GM12878 (cell line): Measurements from ENCODE around the gene RECK. TPM values are rescaled to one million over a fixed set of nuclear protein-coding genes. Genes with fewer than 3 reads are reported as not detected.

Experiments used
- ATF3 ChIP-seq: IDR thresholded peaks from 2 replicates; pipeline ENCODE4 v1.6.1; 2011; ENCODE audit warnings: low read depth, mild to moderate bottlenecking, low read length, moderate library complexity, borderline replicate concordance; ENCODE audit errors: extremely low read depth
- CBFB ChIP-seq: IDR thresholded peaks from 2 replicates; pipeline ENCODE4 v1.6.1; 2016; ENCODE audit warnings: antibody characterized with exemption, low read depth
- ESRRA ChIP-seq: IDR thresholded peaks from 2 replicates; pipeline ENCODE4 v1.6.1; 2012; ENCODE audit warnings: mild to moderate bottlenecking, low read length, improper control_type of control experiment
- FOXM1 ChIP-seq: IDR thresholded peaks from 2 replicates; pipeline ENCODE4 v1.6.1; 2012; ENCODE audit warnings: low read depth, mild to moderate bottlenecking, inconsistent platforms, low read length, moderate library complexity
- HDAC6 ChIP-seq: fragments of 200-600 bp; sonication (generic); IDR thresholded peaks from one replicate; pipeline ENCODE4 v1.8.0; 2017; ENCODE audit warnings: antibody characterized with exemption; ENCODE audit not compliant: unreplicated experiment
- JUNB ChIP-seq: IDR thresholded peaks from 2 replicates; pipeline ENCODE4 v1.6.1; 2016; ENCODE audit warnings: antibody characterized with exemption, mild to moderate bottlenecking
- LARP7 ChIP-seq: fragments of 450-650 bp; IDR thresholded peaks from 2 replicates; pipeline ENCODE4 v1.6.1; 2017; ENCODE audit warnings: mild to moderate bottlenecking
- MAX ChIP-seq: IDR thresholded peaks from 2 replicates; pipeline ENCODE4 v1.6.1; 2012; ENCODE audit warnings: low read depth, low read length, improper control_type of control experiment
- MYC ChIP-seq: IDR thresholded peaks from 2 replicates; pipeline ENCODE4 v1.6.1; 2011; ENCODE audit warnings: mild to moderate bottlenecking, low read length, moderate library complexity, inconsistent platforms; ENCODE audit not compliant: insufficient read depth, insufficient replicate concordance, insufficient read length, severe bottlenecking
- NFYA ChIP-seq: IDR thresholded peaks from 2 replicates; pipeline ENCODE4 v1.6.1; 2011; ENCODE audit warnings: low read depth, mild to moderate bottlenecking, low read length, improper control_type of control experiment, borderline replicate concordance
- PBX3 ChIP-seq: IDR thresholded peaks from 2 replicates; pipeline ENCODE4 v1.6.1; 2011; ENCODE audit warnings: mild to moderate bottlenecking, low read depth, low read length, moderate library complexity; ENCODE audit not compliant: insufficient replicate concordance
- PKNOX1 ChIP-seq: fragments of 450-650 bp; IDR thresholded peaks from 2 replicates; pipeline ENCODE4 v1.6.1; 2016; ENCODE audit warnings: mild to moderate bottlenecking
- RAD51 ChIP-seq: fragments of 450-650 bp; IDR thresholded peaks from 2 replicates; pipeline ENCODE4 v1.6.1; 2016; ENCODE audit warnings: moderate library complexity, mild to moderate bottlenecking, inconsistent platforms
- RUNX3 ChIP-seq: IDR thresholded peaks from 2 replicates; pipeline ENCODE4 v1.6.1; 2012; ENCODE audit warnings: low read length, inconsistent platforms
- SP1 ChIP-seq: IDR thresholded peaks from one replicate; pipeline ENCODE4 v1.6.1; 2011; ENCODE audit warnings: low read depth, low read length
- SRF ChIP-seq, 2 experiments: IDR thresholded peaks; 2 replicates each; pipeline ENCODE4 v1.6.1; 2011; ENCODE audit warnings: low read depth in 2 of 2, low read length in 2 of 2, mild to moderate bottlenecking in 1 of 2, moderate library complexity in 1 of 2
- SUZ12 ChIP-seq: fragments of 200-600 bp; sonication (generic); IDR thresholded peaks from one replicate; pipeline ENCODE4 v1.6.1; 2018; ENCODE audit warnings: antibody characterized with exemption, mild to moderate bottlenecking; ENCODE audit not compliant: unreplicated experiment
- TARDBP ChIP-seq: IDR thresholded peaks from 2 replicates; pipeline ENCODE4 v1.6.1; 2016; ENCODE audit warnings: borderline replicate concordance
- TCF12 ChIP-seq: IDR thresholded peaks from 2 replicates; pipeline ENCODE4 v1.6.1; 2011; ENCODE audit warnings: low read depth, mild to moderate bottlenecking, low read length
- TCF7 ChIP-seq: IDR thresholded peaks from 2 replicates; pipeline ENCODE4 v1.6.1; 2014; ENCODE audit warnings: antibody characterized with exemption, borderline replicate concordance
- YY1 ChIP-seq: IDR thresholded peaks from 2 replicates; pipeline ENCODE4 v1.6.1; 2011; ENCODE audit warnings: low read depth, mild to moderate bottlenecking, low read length
- polyA plus RNA-seq, 11 experiments: library from polyadenylated mRNA; depleted of rRNA in 4 of 11; unstranded in 6 of 11; stranded (reverse) in 5 of 11; fragments of >200 nt; fragmentation: Nextera tagmentation in 4 of 11; fragmentation: Illumina TruSeq in 1 of 11; extraction: Ambion mirVana in 4 of 11; extraction: Trizol in 1 of 11; gene quantifications; 1 replicate in 1 of 11; 2 replicates in 10 of 11; pipeline versions ENCODE4 v1.2.1 to v1.2.3, GENCODE V29; 2011 to 2016; ENCODE audit warnings: inconsistent platforms in 2 of 11, missing spikeins in 2 of 11, low read depth in 1 of 11
- total RNA-seq, 4 experiments: library from RNA; depleted of rRNA in 3 of 4; stranded (reverse); fragments of >200 nt in 3 of 4; fragmentation: Illumina TruSeq in 1 of 4; extraction: Trizol in 1 of 4; gene quantifications; 2 replicates each; pipeline versions ENCODE4 v1.2.1 to v1.2.3, GENCODE V29; 2013 to 2021
- TF ChIP-seq, protein P1 (sequence below): fragments of 450-650 bp; IDR thresholded peaks from 2 replicates; pipeline ENCODE4 v1.6.1; 2017; ENCODE audit warnings: mild to moderate bottlenecking, moderate library complexity
- TF ChIP-seq, protein P2 (sequence below): fragments of 450-650 bp; IDR thresholded peaks from 2 replicates; pipeline ENCODE4 v1.6.1; 2017; ENCODE audit warnings: borderline replicate concordance

The RECK gene
- total and polyA plus RNA-seq, 10 of the 15 experiments (the other 5 are each of a cell fraction or from before 2014, with no cell fraction given) = 0.02 to 0.40 (median 0.13) TPM

GRCh38 chr9:36166168-36166927, 129.6 kb downstream of the RECK start (continued):
- TF ChIP-seq NFYA (no peak), MAX (no peak), TCF12 (no peak), CBFB (peak; percentile 76), SUZ12 (no peak), RUNX3 (peak; percentile 91), HDAC6 (no peak), FOXM1 (no peak), SP1 (no peak), RAD51 (no peak), ATF3 (no peak), YY1 (peak; percentile 71), TCF7 (no peak), JUNB (no peak), PKNOX1 (no peak), LARP7 (no peak), PBX3 (no peak), ESRRA (no peak), SRF (IDR thresholded peaks at IDR 0.05; ENCODE audit: low read depth in 2 of 2, low read length in 2 of 2) (no peak), TARDBP (no peak), MYC (no peak)
- TF ChIP-seq, protein P1, sequence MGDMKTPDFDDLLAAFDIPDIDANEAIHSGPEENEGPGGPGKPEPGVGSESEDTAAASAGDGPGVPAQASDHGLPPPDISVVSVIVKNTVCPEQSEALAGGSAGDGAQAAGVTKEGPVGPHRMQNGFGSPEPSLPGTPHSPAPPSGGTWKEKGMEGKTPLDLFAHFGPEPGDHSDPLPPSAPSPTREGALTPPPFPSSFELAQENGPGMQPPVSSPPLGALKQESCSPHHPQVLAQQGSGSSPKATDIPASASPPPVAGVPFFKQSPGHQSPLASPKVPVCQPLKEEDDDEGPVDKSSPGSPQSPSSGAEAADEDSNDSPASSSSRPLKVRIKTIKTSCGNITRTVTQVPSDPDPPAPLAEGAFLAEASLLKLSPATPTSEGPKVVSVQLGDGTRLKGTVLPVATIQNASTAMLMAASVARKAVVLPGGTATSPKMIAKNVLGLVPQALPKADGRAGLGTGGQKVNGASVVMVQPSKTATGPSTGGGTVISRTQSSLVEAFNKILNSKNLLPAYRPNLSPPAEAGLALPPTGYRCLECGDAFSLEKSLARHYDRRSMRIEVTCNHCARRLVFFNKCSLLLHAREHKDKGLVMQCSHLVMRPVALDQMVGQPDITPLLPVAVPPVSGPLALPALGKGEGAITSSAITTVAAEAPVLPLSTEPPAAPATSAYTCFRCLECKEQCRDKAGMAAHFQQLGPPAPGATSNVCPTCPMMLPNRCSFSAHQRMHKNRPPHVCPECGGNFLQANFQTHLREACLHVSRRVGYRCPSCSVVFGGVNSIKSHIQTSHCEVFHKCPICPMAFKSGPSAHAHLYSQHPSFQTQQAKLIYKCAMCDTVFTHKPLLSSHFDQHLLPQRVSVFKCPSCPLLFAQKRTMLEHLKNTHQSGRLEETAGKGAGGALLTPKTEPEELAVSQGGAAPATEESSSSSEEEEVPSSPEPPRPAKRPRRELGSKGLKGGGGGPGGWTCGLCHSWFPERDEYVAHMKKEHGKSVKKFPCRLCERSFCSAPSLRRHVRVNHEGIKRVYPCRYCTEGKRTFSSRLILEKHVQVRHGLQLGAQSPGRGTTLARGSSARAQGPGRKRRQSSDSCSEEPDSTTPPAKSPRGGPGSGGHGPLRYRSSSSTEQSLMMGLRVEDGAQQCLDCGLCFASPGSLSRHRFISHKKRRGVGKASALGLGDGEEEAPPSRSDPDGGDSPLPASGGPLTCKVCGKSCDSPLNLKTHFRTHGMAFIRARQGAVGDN = no peak
- TF ChIP-seq, protein P2, sequence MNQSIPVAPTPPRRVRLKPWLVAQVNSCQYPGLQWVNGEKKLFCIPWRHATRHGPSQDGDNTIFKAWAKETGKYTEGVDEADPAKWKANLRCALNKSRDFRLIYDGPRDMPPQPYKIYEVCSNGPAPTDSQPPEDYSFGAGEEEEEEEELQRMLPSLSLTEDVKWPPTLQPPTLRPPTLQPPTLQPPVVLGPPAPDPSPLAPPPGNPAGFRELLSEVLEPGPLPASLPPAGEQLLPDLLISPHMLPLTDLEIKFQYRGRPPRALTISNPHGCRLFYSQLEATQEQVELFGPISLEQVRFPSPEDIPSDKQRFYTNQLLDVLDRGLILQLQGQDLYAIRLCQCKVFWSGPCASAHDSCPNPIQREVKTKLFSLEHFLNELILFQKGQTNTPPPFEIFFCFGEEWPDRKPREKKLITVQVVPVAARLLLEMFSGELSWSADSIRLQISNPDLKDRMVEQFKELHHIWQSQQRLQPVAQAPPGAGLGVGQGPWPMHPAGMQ = peak; percentile 60; the same call in 1 of the 2 replicates
